Neural cell (in vitro differentiated cells): ENCODE measurements around the gene MST1. TPM values are rescaled to one million over a fixed set of nuclear protein-coding genes. Genes with fewer than 3 reads are reported as not detected.

ENCODE experiments used
- H2AFZ ChIP-seq: fragments of 200-600, 300-800 bp; sonication (generic), shearing (Covaris generic); 2 replicates; pipeline ENCODE4 v1.6.0; 2014; ENCODE audit warnings: low read depth, mild to moderate bottlenecking, antibody characterized with exemption, low read length, moderate library complexity
- H3F3A ChIP-seq: fragments of 200-600 bp; shearing (Covaris generic); 2 replicates; pipeline ENCODE4 v1.6.1; 2016; ENCODE audit warnings: mild to moderate bottlenecking, moderate library complexity, mixed read lengths, antibody characterized with exemption, low read length; ENCODE audit not compliant: insufficient read depth, poor library complexity, severe bottlenecking
- H3K27ac ChIP-seq: fragments of 200-600, 300-800 bp; sonication (generic), shearing (Covaris generic); 2 replicates; pipeline ENCODE4 v1.5.1; 2014; ENCODE audit warnings: mild to moderate bottlenecking, low read length, moderate library complexity
- H3K27me3 ChIP-seq: fragments of 300-800, 200-600 bp; sonication (generic), shearing (Covaris generic); 2 replicates; pipeline ENCODE4 v1.6.0; 2014; ENCODE audit warnings: mild to moderate bottlenecking, low read depth, low read length, moderate library complexity; ENCODE audit not compliant: insufficient read depth
- H3K36me3 ChIP-seq: fragments of 300-800, 200-600 bp; sonication (generic), shearing (Covaris generic); 2 replicates; pipeline ENCODE4 v1.5.1; 2014; ENCODE audit warnings: mild to moderate bottlenecking, antibody characterized with exemption, low read length, moderate library complexity; ENCODE audit not compliant: insufficient read depth
- H3K4me2 ChIP-seq: fragments of 300-800, 200-600 bp; sonication (generic), shearing (Covaris generic); 2 replicates; pipeline ENCODE4 v1.6.0; 2014; ENCODE audit warnings: mild to moderate bottlenecking, low read length
- H3K4me3 ChIP-seq: fragments of 300-800, 200-600 bp; sonication (generic), shearing (Covaris generic); 2 replicates; pipeline ENCODE4 v1.5.1; 2014; ENCODE audit warnings: mild to moderate bottlenecking, low read length, moderate library complexity
- H3K79me2 ChIP-seq: fragments of 200-600 bp; shearing (Covaris generic); replicated peaks from 2 replicates; pipeline ENCODE4 v1.6.0; 2014; ENCODE audit warnings: mild to moderate bottlenecking, low read length, moderate library complexity; ENCODE audit not compliant: insufficient read depth
- H3K9ac ChIP-seq: fragments of 300-800, 200-600 bp; sonication (generic), shearing (Covaris generic); 2 replicates; pipeline ENCODE4 v1.6.1; 2016; ENCODE audit warnings: mild to moderate bottlenecking, low read length, mixed read lengths
- H3K9me2 ChIP-seq: fragments of 200-600 bp; shearing (Covaris generic); 2 replicates; pipeline ENCODE4 v1.6.1; 2016; ENCODE audit warnings: mild to moderate bottlenecking, low read length, mixed read lengths; ENCODE audit not compliant: insufficient read depth
- H3K9me3 ChIP-seq: fragments of 200-600, 300-800 bp; sonication (generic), shearing (Covaris generic); 2 replicates; pipeline ENCODE4 v1.6.1; 2016; ENCODE audit warnings: mild to moderate bottlenecking, mixed run types, low read length, moderate library complexity, mixed read lengths
- H4K20me1 ChIP-seq: fragments of 200-600 bp; shearing (Covaris generic); 2 replicates; pipeline ENCODE4 v1.6.1; 2016; ENCODE audit warnings: mild to moderate bottlenecking, mixed run types; ENCODE audit not compliant: insufficient read depth
- CTCF ChIP-seq: fragments of 450-650 bp; IDR thresholded peaks from 2 replicates; pipeline ENCODE4 v1.5.1; 2014; ENCODE audit warnings: antibody characterized with exemption, mild to moderate bottlenecking, moderate library complexity; ENCODE audit not compliant: poor library complexity, severe bottlenecking
- EP300 ChIP-seq: fragments of 450-650 bp; conservative IDR thresholded peaks from 2 replicates; pipeline ENCODE4 v1.6.1; 2014; ENCODE audit warnings: antibody characterized with exemption, mild to moderate bottlenecking, moderate library complexity; ENCODE audit not compliant: poor library complexity, severe bottlenecking
- EZH2 ChIP-seq: fragments of 200-600, 300-800 bp; shearing (Covaris generic), sonication (generic); IDR thresholded peaks from 2 replicates; pipeline ENCODE4 v1.6.1; 2014; ENCODE audit warnings: antibody characterized with exemption, low read length, borderline replicate concordance, mild to moderate bottlenecking; ENCODE audit not compliant: insufficient read depth, poor library complexity, severe bottlenecking
- MXI1 ChIP-seq: fragments of 450-650 bp; conservative IDR thresholded peaks from 2 replicates; pipeline ENCODE4 v1.6.1; 2014; ENCODE audit warnings: antibody characterized with exemption, mild to moderate bottlenecking; ENCODE audit not compliant: poor library complexity, severe bottlenecking
- POLR2AphosphoS5 ChIP-seq: IDR thresholded peaks from 2 replicates; pipeline ENCODE4 v1.6.1; 2012
- RAD21 ChIP-seq: fragments of 450-650 bp; conservative IDR thresholded peaks from 2 replicates; pipeline ENCODE4 v1.6.1; 2014; ENCODE audit warnings: antibody characterized with exemption, mild to moderate bottlenecking, moderate library complexity
- SMC3 ChIP-seq: fragments of 450-650 bp; conservative IDR thresholded peaks from 2 replicates; pipeline ENCODE4 v1.6.1; 2014; ENCODE audit warnings: antibody characterized with exemption, mild to moderate bottlenecking, moderate library complexity; ENCODE audit not compliant: poor library complexity
- TAF1 ChIP-seq: IDR thresholded peaks from 2 replicates; pipeline ENCODE4 v1.6.1; 2012; ENCODE audit warnings: low read depth
- polyA plus RNA-seq: library from polyadenylated mRNA; depleted of rRNA; stranded (reverse); fragments of >200 nt; gene quantifications from 2 replicates; pipeline ENCODE4 v1.2.3, GENCODE V29; 2014
- TF ChIP-seq, protein P1 (sequence below): IDR thresholded peaks from 2 replicates; pipeline ENCODE4 v1.6.1; 2012; ENCODE audit warnings: borderline replicate concordance

The MST1 gene
- polyA plus RNA-seq, 1 donor from 2014 or later = 64.0 TPM

GRCh38 chr3:49720855-49721595, 31.8 kb upstream of the MST1 start:
- peaks cover 3% of the 10 kb centered on the region for H3K36me3 ChIP-seq
- H3K4me2 ChIP-seq = no peak overlapping the region

DNA sequence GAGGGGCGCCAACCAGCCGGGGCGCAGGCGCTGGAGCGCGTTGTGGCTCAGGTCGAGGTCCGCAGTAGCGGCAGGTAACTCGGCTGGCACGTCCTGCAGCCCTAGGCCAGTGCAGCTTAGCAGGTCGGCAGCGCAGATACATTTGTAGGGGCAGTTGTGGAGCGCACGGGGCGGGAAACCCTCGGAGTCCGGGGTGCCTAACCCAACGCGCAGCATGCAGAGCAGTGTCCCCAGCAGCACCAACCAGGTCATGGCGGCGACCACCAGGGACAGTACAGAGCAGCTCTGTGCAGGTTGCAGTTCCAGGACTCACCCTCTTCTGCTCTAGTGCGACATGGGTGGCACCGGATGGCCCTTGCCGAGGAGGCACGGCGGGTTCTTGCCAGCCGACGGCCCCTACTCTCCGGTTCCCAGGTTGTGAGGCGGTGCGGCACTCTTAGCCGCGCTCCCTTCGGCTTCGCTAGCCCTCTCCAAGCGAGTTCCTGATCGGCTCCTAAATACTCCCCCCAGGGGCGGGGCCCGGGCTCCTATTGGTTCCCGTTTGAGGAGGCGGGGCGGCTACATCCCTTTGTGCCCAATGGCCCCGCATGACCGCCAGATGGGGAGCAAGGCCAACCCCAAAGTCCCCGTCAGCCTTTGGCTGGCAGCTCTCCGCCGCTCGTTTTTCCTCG, 30.1 kb upstream of the MST1 start, which contains the start of gene AMIGO3:
TSS of gene AMIGO3 (minus strand) at position 471 of the 671 bp plus-strand sequence. CDS start at position 252, 219 bp downstream.
- no peaks in the 10 kb centered on the region for H3F3A ChIP-seq
- no peaks in the 10 kb centered on the region for H4K20me1 ChIP-seq
- H3K36me3 ChIP-seq = peaks cover 3% of the 10 kb centered on the region
- no peaks in the 10 kb centered on the region for H3K9me2 ChIP-seq
- no peak within 1 kb of the TSS for H2AFZ ChIP-seq
- H3K9me3 ChIP-seq = no peaks in the 10 kb centered on the region
- H3K79me2 ChIP-seq = no peaks in the 10 kb centered on the region
- H3K4me2 ChIP-seq = peak within 1 kb of the TSS; percentile 41
- H3K4me3 ChIP-seq = peak within 1 kb of the TSS; percentile 72
- peak within 1 kb of the TSS; percentile 28 for H3K27ac ChIP-seq
- TF ChIP-seq RAD21 (peak; percentile 55), TAF1 (no peak), SMC3 (peak; percentile 54), CTCF (peak; percentile 95), POLR2AphosphoS5 (peak; percentile 67), MXI1 (peak; percentile 53), EZH2 (no peak), EP300 (no peak)
- TF ChIP-seq, protein P1, sequence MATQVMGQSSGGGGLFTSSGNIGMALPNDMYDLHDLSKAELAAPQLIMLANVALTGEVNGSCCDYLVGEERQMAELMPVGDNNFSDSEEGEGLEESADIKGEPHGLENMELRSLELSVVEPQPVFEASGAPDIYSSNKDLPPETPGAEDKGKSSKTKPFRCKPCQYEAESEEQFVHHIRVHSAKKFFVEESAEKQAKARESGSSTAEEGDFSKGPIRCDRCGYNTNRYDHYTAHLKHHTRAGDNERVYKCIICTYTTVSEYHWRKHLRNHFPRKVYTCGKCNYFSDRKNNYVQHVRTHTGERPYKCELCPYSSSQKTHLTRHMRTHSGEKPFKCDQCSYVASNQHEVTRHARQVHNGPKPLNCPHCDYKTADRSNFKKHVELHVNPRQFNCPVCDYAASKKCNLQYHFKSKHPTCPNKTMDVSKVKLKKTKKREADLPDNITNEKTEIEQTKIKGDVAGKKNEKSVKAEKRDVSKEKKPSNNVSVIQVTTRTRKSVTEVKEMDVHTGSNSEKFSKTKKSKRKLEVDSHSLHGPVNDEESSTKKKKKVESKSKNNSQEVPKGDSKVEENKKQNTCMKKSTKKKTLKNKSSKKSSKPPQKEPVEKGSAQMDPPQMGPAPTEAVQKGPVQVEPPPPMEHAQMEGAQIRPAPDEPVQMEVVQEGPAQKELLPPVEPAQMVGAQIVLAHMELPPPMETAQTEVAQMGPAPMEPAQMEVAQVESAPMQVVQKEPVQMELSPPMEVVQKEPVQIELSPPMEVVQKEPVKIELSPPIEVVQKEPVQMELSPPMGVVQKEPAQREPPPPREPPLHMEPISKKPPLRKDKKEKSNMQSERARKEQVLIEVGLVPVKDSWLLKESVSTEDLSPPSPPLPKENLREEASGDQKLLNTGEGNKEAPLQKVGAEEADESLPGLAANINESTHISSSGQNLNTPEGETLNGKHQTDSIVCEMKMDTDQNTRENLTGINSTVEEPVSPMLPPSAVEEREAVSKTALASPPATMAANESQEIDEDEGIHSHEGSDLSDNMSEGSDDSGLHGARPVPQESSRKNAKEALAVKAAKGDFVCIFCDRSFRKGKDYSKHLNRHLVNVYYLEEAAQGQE = no peak
- H3K27me3 ChIP-seq = no peaks in the 10 kb centered on the region
- H3K9ac ChIP-seq = peak within 1 kb of the TSS; percentile 30

More at GRCh38 chr3:49720855-49721595, 31.8 kb upstream of the MST1 start:
- TF ChIP-seq POLR2AphosphoS5 (peak; percentile 6), EP300 (no peak), EZH2 (no peak)
- TF ChIP-seq, protein P1 = no peak
- no peaks in the 10 kb centered on the region for H3K79me2 ChIP-seq
- no peaks in the 10 kb centered on the region for H3F3A ChIP-seq
- H3K9me2 ChIP-seq = no peaks in the 10 kb centered on the region
- no peak overlapping the region for H3K27ac ChIP-seq
- no peak overlapping the region for H2AFZ ChIP-seq
- H3K4me3 ChIP-seq = no peak overlapping the region
- no peaks in the 10 kb centered on the region for H3K27me3 ChIP-seq
- no peak overlapping the region for H3K9ac ChIP-seq
- H4K20me1 ChIP-seq = no peaks in the 10 kb centered on the region
- H3K9me3 ChIP-seq = no peaks in the 10 kb centered on the region
